Testis (tissue), 3 donors: Measurements from ENCODE around the gene GIPC2. TPM values are rescaled to one million over a fixed set of nuclear protein-coding genes. Genes with fewer than 3 reads are reported as not detected.

Experiments used
- DNase-seq: peaks from one replicate; pipeline ENCODE4 v3.0.0-alpha.2; 2019
- H3K27ac ChIP-seq, 2 donors: fragments of 200-600 bp; sonication (generic); one replicate each; pipeline ENCODE4 v1.5.1; 2019
- H3K27me3 ChIP-seq: fragments of 200-600 bp; sonication (generic); one replicate; pipeline ENCODE4 v1.5.1; 2019
- H3K36me3 ChIP-seq: fragments of 200-600 bp; sonication (generic); one replicate; pipeline ENCODE4 v1.5.1; 2017; ENCODE audit warnings: low read depth; ENCODE audit errors: missing control alignments
- H3K4me1 ChIP-seq: fragments of 200-600 bp; sonication (generic); one replicate; pipeline ENCODE4 v1.5.1; 2019
- H3K4me3 ChIP-seq, 2 donors: fragments of 200-600 bp; sonication (generic); one replicate each; pipeline ENCODE4 v1.5.1; 2017 to 2019
- H3K9me3 ChIP-seq: fragments of 200-600 bp; sonication (generic); one replicate; pipeline ENCODE4 v1.5.1; 2017
- POLR2A ChIP-seq: fragments of 450-650 bp; IDR thresholded peaks from one replicate; pipeline ENCODE4 v1.6.1; 2017; ENCODE audit warnings: antibody characterized with exemption, mild to moderate bottlenecking, moderate library complexity
- WGBS, 2 donors: methylation state at CpG; one replicate each; pipeline ENCODE4 v1.1.5; 2018; 5-methylcytosine and 5-hydroxymethylcytosine counted together
- intact Hi-C: fragments of 100-400 bp; cut with DNase I; formaldehyde crosslinking; loops from one replicate; pipeline ENCODE4 v1.15.1; 2023; ENCODE audit warnings: low total_unique reads
- polyA plus RNA-seq: library from polyadenylated mRNA; stranded (reverse); fragments of 350-450 nt; fragmentation: Illumina TruSeq; extraction: RNeasy Lipid Tissue Mini Kit (QIAGEN cat#74804); gene quantifications from one replicate; pipeline ENCODE4 v1.2.3, GENCODE V29; 2014; ENCODE audit warnings: low read depth, low replicate concordance; ENCODE audit not compliant: insufficient read depth
- total RNA-seq, 2 donors: library from RNA; depleted of rRNA; stranded (reverse); fragments of >200 nt; gene quantifications; one replicate each; pipeline ENCODE4 v1.2.3, GENCODE V29; 2016
- TF ChIP-seq, protein P1 (sequence below), 3 experiments: fragments of 450-650 bp in 2 of 3; fragments of 200-600 bp in 1 of 3; sonication (generic) in 1 of 3; IDR thresholded peaks; one replicate each; pipeline ENCODE4 v1.5.1; 2016 to 2019; ENCODE audit warnings: antibody characterized with exemption in 3 of 3, mild to moderate bottlenecking in 2 of 3, moderate library complexity in 1 of 3

The GIPC2 gene
- total and polyA plus RNA-seq, 3 donors from 2014 or later = 1.9 to 2.4 (median 2.0) TPM

DNA sequence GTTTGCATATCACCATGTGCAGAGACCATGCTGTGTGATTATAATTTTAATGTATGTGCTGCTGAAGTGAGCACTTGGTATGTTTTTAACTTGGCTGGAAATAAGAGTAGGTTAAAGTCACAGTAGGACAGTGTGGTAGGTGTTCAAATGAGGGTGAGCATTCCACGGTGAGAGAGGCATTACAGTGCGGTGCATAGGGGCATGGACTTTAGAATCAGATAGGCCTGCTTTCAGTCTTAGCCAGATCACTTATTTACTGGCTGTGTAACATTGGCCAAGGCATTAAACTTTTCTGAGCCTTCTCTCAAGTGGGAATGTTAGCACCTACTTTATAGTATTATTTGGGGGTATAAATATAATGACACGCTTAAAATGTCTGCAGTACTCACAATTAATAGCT lies 43.2 kb downstream of the GIPC2 start:
- no peaks in the 10 kb centered on the region for H3K4me1 ChIP-seq
- no peaks in the 10 kb centered on the region for H3K27me3 ChIP-seq
- no peaks in the 10 kb centered on the region for H3K36me3 ChIP-seq
- H3K9me3 ChIP-seq = no peaks in the 10 kb centered on the region
- intact Hi-C loops = no loop called here
- TF ChIP-seq, protein P1, sequence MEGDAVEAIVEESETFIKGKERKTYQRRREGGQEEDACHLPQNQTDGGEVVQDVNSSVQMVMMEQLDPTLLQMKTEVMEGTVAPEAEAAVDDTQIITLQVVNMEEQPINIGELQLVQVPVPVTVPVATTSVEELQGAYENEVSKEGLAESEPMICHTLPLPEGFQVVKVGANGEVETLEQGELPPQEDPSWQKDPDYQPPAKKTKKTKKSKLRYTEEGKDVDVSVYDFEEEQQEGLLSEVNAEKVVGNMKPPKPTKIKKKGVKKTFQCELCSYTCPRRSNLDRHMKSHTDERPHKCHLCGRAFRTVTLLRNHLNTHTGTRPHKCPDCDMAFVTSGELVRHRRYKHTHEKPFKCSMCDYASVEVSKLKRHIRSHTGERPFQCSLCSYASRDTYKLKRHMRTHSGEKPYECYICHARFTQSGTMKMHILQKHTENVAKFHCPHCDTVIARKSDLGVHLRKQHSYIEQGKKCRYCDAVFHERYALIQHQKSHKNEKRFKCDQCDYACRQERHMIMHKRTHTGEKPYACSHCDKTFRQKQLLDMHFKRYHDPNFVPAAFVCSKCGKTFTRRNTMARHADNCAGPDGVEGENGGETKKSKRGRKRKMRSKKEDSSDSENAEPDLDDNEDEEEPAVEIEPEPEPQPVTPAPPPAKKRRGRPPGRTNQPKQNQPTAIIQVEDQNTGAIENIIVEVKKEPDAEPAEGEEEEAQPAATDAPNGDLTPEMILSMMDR (IDR thresholded peaks at IDR 0.05) = no peak
- no peak for TF ChIP-seq POLR2A
- no peak overlapping the region for H3K4me3 ChIP-seq
- WGBS, 2 donors = 89 to 96% methylated on average over 3 of the region's 3 CpGs
- no peak for DNase-seq
- H3K27ac ChIP-seq = no peak overlapping the region

DNA sequence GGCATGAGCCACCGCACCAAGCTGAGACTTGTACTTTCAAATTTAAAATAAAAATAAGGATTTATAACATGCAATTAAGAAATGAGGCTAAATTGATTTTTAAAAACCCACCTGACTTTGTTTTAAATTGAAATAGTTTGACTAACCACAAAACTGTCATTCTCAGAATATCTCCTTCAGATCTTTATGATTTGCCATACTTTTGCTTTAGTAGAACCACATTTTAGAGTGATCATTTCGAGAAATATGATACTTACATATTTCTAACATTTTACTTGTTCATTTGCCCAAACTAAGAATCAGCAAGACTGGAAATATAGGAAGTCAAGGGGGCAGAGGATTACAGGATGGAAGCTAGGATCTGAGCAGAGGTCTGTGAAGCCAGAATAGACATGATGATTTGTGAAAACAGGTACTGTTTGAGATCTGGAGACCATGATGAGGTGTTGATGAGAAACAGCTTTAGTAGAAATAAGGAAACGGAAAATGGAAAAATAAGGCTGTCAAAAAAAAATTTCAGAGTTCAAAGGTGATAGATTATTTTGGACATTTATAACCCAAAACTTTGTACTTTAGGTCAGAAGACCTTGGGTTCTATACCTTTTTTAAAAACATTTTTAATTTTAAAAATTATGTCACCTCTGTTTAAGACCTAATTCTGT lies 44.8 kb downstream of the GIPC2 start:
- Histone ChIP-seq H3K4me1 (no peaks in the 10 kb centered on the region), H3K27me3 (no peaks in the 10 kb centered on the region), H3K36me3 (no peaks in the 10 kb centered on the region), H3K9me3 (no peaks in the 10 kb centered on the region), H3K4me3 (no peak overlapping the region), H3K27ac (no peak overlapping the region)
- intact Hi-C loops = no loop called here
- WGBS, 2 donors = 90 to 93% methylated on average over 3 of the region's 3 CpGs
- DNase-seq = no peak
- TF ChIP-seq, protein P1 (IDR thresholded peaks at IDR 0.05) = no peak
- no peak for TF ChIP-seq POLR2A

DNA sequence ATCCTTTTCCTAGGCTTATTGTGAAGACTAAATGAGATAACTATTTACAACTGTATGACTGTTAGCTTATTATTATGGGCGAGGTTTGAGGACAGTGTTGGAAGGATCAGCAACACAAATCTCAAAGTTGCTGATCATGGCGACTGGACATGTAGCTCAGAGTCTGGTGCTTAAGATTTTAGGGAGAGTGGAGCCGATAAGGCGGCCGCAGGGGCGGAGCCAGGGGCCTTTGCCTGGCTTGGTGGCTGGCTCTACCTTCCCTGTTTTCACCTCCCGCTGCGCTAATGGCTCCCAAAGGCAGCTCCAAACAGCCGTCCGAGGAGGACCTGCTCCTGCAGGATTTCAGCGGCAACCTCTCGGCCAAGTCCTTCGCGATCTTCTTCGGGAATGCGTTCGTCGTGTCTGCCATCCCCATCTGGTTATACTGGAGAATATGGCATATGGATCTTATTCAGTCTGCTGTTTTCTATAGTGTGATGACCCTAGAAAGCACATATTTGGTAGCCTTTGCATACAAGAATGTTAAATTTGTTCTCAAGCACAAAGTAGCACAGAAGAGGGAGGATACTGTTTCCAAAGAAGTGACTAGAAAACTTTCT lies 45.5 kb downstream of the GIPC2 start:
- DNase-seq = peak; percentile 13
- H3K27ac ChIP-seq = no peak overlapping the region
- no peaks in the 10 kb centered on the region for H3K9me3 ChIP-seq
- H3K36me3 ChIP-seq = no peaks in the 10 kb centered on the region
- H3K4me1 ChIP-seq = no peaks in the 10 kb centered on the region
- H3K27me3 ChIP-seq = no peaks in the 10 kb centered on the region
- intact Hi-C loops = no loop called here
- no peak for TF ChIP-seq POLR2A
- 56 to 63% methylated on average over 18 of the region's 18 CpGs for WGBS, 2 donors
- no peak overlapping the region for H3K4me3 ChIP-seq

DNA sequence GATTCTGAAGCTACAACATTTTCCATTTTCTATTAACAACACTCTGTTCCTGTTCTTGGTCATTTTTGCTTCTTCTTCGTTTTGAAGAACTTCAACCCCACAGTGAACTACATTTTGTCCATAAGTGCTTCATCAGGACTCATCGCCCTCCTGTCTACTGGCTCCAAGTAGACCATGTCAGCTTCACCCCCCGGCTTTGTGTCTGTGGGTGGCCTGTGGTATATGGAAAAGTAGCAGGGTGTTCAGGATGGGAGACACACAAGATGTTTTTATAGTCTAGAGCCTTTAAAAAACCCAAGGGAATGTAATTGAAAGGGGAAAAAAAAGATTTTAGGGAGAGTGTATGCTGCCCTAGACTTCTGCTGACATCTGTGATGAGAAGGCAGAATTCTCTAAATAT lies 46.1 kb downstream of the GIPC2 start:
- H3K4me1 ChIP-seq = no peaks in the 10 kb centered on the region
- no peak for TF ChIP-seq POLR2A
- intact Hi-C loops = no loop called here
- H3K36me3 ChIP-seq = no peaks in the 10 kb centered on the region
- WGBS, 2 donors = 68 to 76% methylated on average over 3 of the region's 3 CpGs
- no peaks in the 10 kb centered on the region for H3K9me3 ChIP-seq
- H3K27me3 ChIP-seq = no peaks in the 10 kb centered on the region
- DNase-seq = no peak
- no peak overlapping the region for H3K4me3 ChIP-seq
- no peak overlapping the region for H3K27ac ChIP-seq

DNA sequence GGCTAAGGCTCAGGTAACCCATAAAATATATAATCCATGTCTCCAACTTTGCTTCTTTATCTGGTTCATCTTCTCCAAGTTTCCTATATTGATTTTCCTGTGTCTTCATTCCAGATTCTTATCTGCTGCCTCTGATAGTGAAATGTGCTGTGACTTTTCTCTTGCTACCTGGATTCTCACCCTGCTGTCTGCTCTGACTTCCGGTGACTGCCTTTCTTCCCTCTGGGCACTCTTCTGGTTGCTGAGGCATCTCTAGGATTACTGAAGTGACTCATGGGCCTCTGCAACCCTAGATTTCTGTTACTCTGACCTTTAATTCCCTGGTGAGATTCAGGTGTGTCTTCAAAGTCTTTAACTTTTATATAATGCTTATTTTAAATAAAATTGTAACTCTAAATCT lies 46.9 kb downstream of the GIPC2 start:
- Histone ChIP-seq H3K4me1 (no peaks in the 10 kb centered on the region), H3K4me3 (no peak overlapping the region), H3K27me3 (no peaks in the 10 kb centered on the region), H3K27ac (no peak overlapping the region), H3K9me3 (no peaks in the 10 kb centered on the region), H3K36me3 (no peaks in the 10 kb centered on the region)
- TF ChIP-seq, protein P1 (IDR thresholded peaks at IDR 0.05) = no peak
- no peak for TF ChIP-seq POLR2A
- DNase-seq = no peak
- WGBS, 2 donors = 86 to 88% methylated on average over 1 of the region's 1 CpG
- intact Hi-C loops = no loop called here

DNA sequence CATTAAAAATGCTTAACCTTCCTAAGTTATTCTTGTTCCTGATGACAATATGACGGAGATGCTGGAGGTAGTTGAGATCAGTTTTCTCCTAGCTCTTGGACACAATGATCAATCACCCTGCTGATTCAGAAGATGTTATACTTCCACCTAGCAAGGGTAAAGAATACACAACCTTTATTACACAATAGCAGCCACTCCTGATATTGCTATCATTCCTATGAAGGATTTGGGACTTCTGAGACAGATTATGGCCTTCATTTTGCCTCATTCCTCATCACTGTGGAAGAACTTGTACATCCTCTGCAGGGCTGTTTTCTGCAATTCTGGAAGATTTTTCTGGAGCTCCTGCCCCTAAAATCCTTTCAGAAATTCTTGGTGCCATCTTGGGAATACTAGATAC lies 47.8 kb downstream of the GIPC2 start:
- intact Hi-C loops = no loop called here
- no peaks in the 10 kb centered on the region for H3K27me3 ChIP-seq
- H3K4me1 ChIP-seq = no peaks in the 10 kb centered on the region
- 96 to 100% methylated on average over 1 of the region's 1 CpG for WGBS, 2 donors
- no peaks in the 10 kb centered on the region for H3K36me3 ChIP-seq
- no peak for DNase-seq
- no peak overlapping the region for H3K4me3 ChIP-seq
- no peak overlapping the region for H3K27ac ChIP-seq
- TF ChIP-seq POLR2A = no peak
- TF ChIP-seq, protein P1 (IDR thresholded peaks at IDR 0.05) = no peak
- no peaks in the 10 kb centered on the region for H3K9me3 ChIP-seq
